ENCODE data around the gene AMBP.

The AMBP gene

DNA sequence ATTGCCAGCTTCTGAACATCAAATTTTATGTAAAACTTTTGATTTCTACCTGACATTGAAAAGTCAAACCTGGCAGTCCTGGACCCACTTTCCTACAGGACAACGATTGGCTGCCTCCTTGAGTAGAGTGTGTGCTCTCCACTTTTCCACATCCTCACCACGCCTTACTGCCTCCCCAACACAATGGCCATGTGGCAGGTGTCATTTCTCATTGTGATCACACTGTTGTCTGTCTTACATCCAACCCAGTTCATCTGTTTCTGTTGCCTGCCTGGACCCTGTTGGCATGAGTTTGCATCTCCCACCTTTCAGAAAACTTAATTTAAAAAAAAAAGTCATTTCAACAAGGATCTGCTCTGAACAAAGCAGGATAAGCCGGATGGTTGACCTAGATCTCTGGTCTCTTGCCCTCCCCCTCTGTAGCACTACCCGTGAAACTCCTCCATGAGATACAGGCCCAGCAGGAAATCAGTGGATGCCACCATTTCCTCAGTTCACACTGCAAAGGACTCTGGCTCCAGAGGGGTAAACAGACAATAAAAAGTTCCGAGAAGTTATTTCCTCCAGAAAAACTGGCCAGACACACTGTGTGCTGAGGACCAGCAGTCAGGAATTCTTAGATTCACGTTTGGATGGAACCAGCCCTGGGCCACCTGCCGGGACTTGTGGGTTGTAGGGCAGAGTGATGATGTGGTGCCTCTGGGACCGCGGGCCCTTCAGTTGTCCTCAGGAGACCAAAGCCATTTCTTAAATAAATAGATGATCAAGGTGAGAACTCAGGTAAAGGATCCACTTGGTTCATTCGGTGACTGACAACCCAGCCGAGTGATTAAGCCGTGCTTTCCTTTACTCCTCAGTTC is 48.6 kb downstream of the AMBP start:
- Mint-ChIP-seq H3K4me1 (ENCODE audit: low read depth in 2 of 2) (no peaks in the 10 kb centered on the region), H3K27ac (no peak overlapping the region), H3K27me3 (peaks cover 8 to 15% of the 10 kb centered on the region in 2 donors), H3K36me3 (ENCODE audit: insufficient read depth) (no peaks in the 10 kb centered on the region), H3K4me3 (no peak overlapping the region), H3K9me3 (peaks cover 3 to 5% of the 10 kb centered on the region in 2 donors)
- no peak for ATAC-seq (replicated peaks)
- no peak for DNase-seq

DNA sequence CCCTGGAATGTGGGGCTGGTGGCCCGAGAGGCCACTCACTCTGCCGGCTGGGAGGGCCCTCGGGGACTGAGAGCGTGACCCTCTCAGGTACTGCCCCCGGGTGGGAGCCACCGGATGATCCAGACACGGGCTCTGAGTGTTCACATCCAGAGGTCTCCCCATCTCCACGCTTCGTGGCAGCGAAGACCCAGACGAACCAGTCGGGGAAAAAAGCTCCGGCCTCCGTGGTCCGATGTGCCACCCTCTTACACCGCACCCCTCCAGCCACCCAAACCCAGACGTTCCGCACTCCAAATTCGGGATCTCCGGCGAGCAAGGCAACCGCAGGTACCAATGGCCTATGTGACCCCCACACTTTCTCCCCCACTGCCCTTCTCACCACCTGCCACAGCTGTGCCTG is 49.5 kb downstream of the AMBP start:
- Mint-ChIP-seq H3K27ac (no peak overlapping the region), H3K4me3 (no peak overlapping the region), H3K4me1 (ENCODE audit: low read depth in 2 of 2) (no peaks in the 10 kb centered on the region), H3K9me3 (peaks cover 6 to 12% of the 10 kb centered on the region in 2 donors), H3K27me3 (peaks cover 8 to 15% of the 10 kb centered on the region in 2 donors), H3K36me3 (ENCODE audit: insufficient read depth) (no peaks in the 10 kb centered on the region)
- no peak for ATAC-seq (replicated peaks)
- DNase-seq: no peak

DNA sequence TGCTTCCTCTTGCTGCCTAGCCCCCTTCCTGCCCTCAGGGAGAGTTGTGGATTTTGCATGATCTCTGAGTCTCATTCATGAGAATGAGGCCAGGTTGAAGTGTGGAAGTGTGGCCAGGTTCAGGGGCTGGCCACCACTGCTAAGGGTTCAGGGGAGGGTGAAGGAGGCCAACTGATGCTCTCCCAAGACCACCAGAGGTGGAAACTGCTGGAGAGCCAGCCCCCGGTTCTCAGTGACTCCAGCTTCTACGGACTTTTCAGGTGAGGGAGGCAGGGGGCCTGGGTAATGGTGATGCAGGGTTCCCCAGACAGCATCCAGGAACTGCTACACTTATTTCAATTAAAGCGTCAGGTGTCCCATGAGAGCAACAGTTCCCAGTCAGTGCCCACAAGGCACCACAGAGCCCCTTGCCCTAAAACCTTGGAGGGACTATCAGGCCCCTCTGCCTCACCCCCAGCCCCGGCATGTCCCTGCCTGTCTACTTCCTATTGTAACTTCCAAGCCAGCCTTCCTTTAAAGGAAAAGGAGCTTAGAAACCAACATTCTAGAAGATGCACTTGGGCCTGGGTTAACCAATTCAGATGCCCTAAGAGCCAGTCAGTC is 50.1 kb downstream of the AMBP start:
- no peak for DNase-seq
- H3K27ac Mint-ChIP-seq: no peak overlapping the region
- no peaks in the 10 kb centered on the region for H3K4me1 Mint-ChIP-seq (ENCODE audit: low read depth in 2 of 2)
- no peaks in the 10 kb centered on the region for H3K36me3 Mint-ChIP-seq (ENCODE audit: insufficient read depth)
- H3K4me3 Mint-ChIP-seq: no peak overlapping the region
- H3K27me3 Mint-ChIP-seq: peaks cover 8 to 15% of the 10 kb centered on the region in 2 donors
- ATAC-seq (replicated peaks): no peak
- H3K9me3 Mint-ChIP-seq: peaks cover 6 to 17% of the 10 kb centered on the region in 2 donors

DNA sequence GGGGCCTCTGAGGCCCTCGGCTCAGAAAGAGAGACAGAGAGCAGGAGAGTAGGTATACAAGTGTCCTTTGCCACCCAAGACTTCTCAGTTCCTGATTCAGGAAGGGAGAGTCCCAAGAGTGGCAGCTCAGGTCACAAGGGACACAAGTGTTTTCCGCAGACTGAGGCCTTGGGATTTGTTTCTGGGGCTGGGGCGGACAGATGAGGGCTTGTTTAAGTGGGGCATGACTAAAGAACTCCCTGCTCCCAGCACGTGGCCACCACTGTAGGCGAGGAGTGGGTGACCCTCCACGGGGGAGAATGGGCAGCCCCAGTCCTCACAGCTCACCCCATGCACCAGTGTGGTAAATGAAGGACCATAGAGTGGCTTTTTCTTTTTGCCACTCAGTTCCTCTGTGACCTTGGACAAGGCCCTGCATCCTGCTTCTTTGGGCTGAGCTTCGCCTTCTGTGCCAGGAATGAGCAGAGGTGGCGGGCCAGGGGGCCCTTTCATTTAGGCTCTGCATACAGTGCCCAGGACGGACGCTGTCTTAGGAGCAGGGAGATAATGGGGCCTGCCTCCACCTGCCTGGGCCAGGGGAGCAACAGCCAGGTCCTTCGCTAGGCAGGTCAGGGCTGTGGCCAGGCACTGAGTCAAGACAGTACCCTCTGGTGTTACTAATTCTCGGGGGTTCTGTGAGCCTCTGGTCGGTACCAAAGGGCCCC is 50.8 kb downstream of the AMBP start:
- DNase-seq (no peak), ATAC-seq (replicated peaks) (no peak)
- Mint-ChIP-seq H3K4me1 (ENCODE audit: low read depth in 2 of 2) (no peaks in the 10 kb centered on the region), H3K9me3 (peaks cover 6 to 22% of the 10 kb centered on the region in 2 donors), H3K4me3 (no peak overlapping the region), H3K36me3 (ENCODE audit: insufficient read depth) (no peaks in the 10 kb centered on the region), H3K27ac (no peak overlapping the region), H3K27me3 (peaks cover 8 to 15% of the 10 kb centered on the region in 2 donors)

DNA sequence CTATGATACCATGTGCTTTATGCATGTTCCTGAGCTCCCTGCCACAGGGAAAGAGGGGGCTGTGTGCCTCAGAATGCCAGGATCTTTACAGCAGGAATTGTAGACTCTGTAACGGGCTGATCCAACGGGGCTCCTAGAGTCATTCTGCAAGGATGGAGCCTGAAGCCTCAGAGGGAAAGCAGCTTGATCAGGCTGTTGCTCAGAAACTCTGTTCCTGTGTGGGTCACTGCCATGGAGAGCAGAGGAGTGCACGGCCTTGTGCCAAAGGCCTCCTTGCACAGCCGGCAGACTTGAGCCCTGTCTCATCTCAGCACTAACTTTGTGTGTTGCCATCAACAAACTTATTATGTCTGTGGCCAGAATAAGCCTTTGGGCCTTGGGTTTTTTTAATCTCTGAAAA is 51.8 kb downstream of the AMBP start:
- ATAC-seq (replicated peaks) (no peak), DNase-seq (no peak)
- Mint-ChIP-seq H3K36me3 (ENCODE audit: insufficient read depth) (no peaks in the 10 kb centered on the region), H3K27ac (no peak overlapping the region), H3K9me3 (peaks cover 6 to 22% of the 10 kb centered on the region in 2 donors), H3K4me1 (ENCODE audit: low read depth in 2 of 2) (no peaks in the 10 kb centered on the region), H3K27me3 (peaks cover 8 to 15% of the 10 kb centered on the region in 2 donors), H3K4me3 (no peak overlapping the region)

GRCh38 chr9:114025760-114026159 is 52.3 kb downstream of the AMBP start:
- peaks cover 8 to 15% of the 10 kb centered on the region in 2 donors for H3K27me3 Mint-ChIP-seq
- no peak for ATAC-seq (replicated peaks)
- H3K27ac Mint-ChIP-seq: no peak overlapping the region
- DNase-seq: no peak
- peaks cover 6 to 22% of the 10 kb centered on the region in 2 donors for H3K9me3 Mint-ChIP-seq
- H3K36me3 Mint-ChIP-seq (ENCODE audit: insufficient read depth): no peaks in the 10 kb centered on the region
- H3K4me1 Mint-ChIP-seq (ENCODE audit: low read depth in 2 of 2): no peaks in the 10 kb centered on the region
- no peak overlapping the region for H3K4me3 Mint-ChIP-seq

DNA sequence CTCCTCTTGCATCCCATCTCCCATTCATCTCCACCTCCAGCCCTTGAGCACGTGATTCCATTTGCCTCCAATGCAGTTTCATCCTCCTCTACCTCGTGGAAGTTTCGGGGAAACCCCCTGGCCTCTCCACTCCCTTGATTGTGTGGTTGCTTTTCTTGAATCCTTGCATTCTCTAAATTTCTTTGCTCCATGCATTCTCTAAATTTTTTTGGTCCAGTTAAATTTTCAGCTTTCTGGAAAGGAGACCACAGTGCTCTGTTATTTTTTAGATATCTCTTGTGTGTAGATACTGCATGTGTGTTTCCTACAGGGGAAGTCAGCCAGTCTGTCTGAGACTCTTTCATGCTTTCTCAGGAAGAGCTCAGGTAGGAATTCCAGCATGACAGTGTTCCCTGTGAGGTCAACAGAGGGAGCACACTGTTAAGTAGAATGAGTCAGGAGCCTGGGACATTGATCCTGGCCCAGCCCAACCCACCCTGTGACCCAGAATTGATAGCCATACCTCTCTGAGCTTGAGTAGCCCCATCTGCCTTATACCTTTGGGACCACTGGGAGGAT is 52.8 kb downstream of the AMBP start:
- no peaks in the 10 kb centered on the region for H3K36me3 Mint-ChIP-seq (ENCODE audit: insufficient read depth)
- H3K9me3 Mint-ChIP-seq: peaks cover 6 to 22% of the 10 kb centered on the region in 2 donors
- no peaks in the 10 kb centered on the region for H3K4me1 Mint-ChIP-seq (ENCODE audit: low read depth in 2 of 2)
- ATAC-seq (replicated peaks) (no peak), DNase-seq (no peak)
- no peak overlapping the region for H3K4me3 Mint-ChIP-seq
- H3K27ac Mint-ChIP-seq: no peak overlapping the region
- H3K27me3 Mint-ChIP-seq: peaks cover 8 to 15% of the 10 kb centered on the region in 2 donors

- no peaks in the 10 kb centered on the region for H3K36me3 Mint-ChIP-seq (ENCODE audit: insufficient read depth)
- H3K4me1 Mint-ChIP-seq (ENCODE audit: low read depth in 2 of 2): no peaks in the 10 kb centered on the region
- H3K27me3 Mint-ChIP-seq: peaks cover 8 to 15% of the 10 kb centered on the region in 2 donors
- DNase-seq (no peak), ATAC-seq (replicated peaks) (no peak)
- H3K27ac Mint-ChIP-seq: no peak overlapping the region
- H3K9me3 Mint-ChIP-seq: peaks cover 6 to 22% of the 10 kb centered on the region in 2 donors
- no peak overlapping the region for H3K4me3 Mint-ChIP-seq
Measured at GRCh38 chr9:114023961-114024360, 54.1 kb downstream of the AMBP start.

DNA sequence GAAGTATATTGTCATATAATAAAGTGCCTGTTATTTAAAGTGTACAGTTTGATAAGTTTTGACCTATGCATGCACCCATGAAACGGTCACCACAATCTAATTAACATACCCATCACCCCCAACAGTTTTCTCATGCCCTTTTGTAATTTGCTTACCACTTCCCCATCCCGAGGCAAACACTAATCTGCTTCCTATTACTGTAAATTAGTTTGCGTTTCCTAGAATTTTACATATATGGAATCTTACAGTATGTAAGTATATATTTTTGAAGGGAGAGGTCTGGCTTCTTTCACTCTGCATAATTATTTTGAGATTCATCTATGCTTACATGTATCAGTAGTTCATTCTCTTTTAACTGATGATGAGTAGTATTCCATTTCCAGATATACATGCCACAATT is 56.5 kb downstream of the AMBP start:
- Mint-ChIP-seq H3K27me3 (peaks cover 8 to 15% of the 10 kb centered on the region in 2 donors), H3K4me3 (no peak overlapping the region), H3K4me1 (ENCODE audit: low read depth in 2 of 2) (peaks cover 0 to 2% of the 10 kb centered on the region in 2 donors), H3K9me3 (peaks cover 6 to 22% of the 10 kb centered on the region in 2 donors), H3K27ac (no peak overlapping the region), H3K36me3 (ENCODE audit: insufficient read depth) (no peaks in the 10 kb centered on the region)
- ATAC-seq (replicated peaks): no peak
- no peak for DNase-seq

DNA sequence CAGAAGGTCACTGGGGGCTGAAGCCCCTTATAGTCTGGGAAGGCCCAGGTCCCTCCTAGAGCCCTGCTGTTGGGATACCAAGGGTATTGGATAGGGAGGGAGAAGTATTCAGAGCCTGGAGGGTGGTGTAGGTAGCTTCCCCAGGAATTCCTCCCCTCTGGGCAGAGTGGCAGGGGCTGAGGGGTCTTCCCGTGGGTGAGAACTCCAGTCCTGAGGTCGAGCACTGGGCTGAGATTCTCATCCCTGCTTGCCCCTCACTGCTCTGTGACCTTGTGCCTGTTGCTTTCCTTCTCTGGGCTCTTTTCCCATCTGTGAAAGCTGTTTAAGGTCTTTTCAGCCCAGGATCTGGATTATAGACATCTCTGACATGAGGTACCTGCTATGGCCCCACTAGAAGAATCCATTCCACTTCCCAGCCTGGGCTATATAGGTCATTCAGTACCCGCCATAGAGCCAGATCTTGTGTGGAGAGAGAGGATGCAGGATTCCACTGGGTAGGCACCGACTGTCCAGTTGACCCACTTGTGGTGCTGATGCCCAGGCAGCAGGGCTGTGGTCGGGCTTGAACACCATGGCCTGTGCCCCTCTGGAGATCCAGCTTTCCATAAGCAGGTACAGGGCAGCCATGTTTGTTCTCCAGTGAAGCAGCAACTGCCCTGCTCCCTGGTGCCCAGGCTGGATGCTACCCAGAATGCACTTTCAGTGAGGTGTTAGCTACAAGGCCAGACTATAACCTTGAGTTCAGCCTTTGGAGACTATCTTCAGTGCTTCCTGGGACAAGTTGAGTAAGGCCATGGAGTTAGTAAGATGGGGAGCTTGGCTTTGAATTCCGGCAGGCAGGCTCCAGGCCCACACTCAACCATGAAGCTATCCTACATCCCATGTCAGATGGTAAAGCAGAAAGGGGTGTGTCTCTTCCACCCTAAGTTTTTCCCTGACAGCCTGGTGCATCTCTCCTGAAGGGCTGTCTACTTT is 60.1 kb downstream of the AMBP start:
- ATAC-seq (replicated peaks) (no peak), DNase-seq (no peak)
- Mint-ChIP-seq H3K27ac (peak overlapping the region in 1 of 2 donors; percentile 48), H3K36me3 (ENCODE audit: insufficient read depth) (no peaks in the 10 kb centered on the region), H3K9me3 (peaks cover 0 to 6% of the 10 kb centered on the region in 2 donors), H3K27me3 (no peaks in the 10 kb centered on the region), H3K4me1 (ENCODE audit: low read depth in 2 of 2) (peaks cover 0 to 2% of the 10 kb centered on the region in 2 donors), H3K4me3 (no peak overlapping the region)

- Mint-ChIP-seq H3K4me1 (ENCODE audit: low read depth in 2 of 2) (peaks cover 0 to 2% of the 10 kb centered on the region in 2 donors), H3K27ac (peak overlapping the region in 1 of 2 donors; percentile 48), H3K9me3 (no peaks in the 10 kb centered on the region), H3K27me3 (no peaks in the 10 kb centered on the region), H3K4me3 (no peak overlapping the region), H3K36me3 (ENCODE audit: insufficient read depth) (no peaks in the 10 kb centered on the region)
- DNase-seq: no peak
- no peak for ATAC-seq (replicated peaks)
Measured at GRCh38 chr9:114016629-114017423, 61.3 kb downstream of the AMBP start.

DNA sequence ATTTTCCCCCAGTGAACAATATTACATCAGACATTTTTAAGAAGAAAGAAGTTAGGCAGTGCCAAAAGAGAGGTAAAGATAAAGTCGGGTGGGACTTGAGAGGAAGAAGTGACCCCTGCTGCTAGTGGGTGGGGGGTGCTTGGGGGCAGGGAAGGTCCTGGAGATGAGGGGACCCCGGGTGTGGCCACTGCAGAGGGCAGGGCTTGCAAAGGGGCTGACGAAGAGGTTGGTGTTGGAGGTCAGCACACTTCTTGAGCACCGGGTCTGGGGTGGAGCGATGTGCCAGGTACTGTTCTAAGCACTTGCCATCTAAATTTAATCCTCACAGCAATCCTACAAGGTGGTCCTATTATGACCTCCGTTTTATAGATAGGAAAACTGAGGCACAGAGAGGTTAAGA is 62.0 kb downstream of the AMBP start:
- DNase-seq: no peak
- ATAC-seq (replicated peaks): no peak
- H3K27ac Mint-ChIP-seq: no peak overlapping the region
- H3K9me3 Mint-ChIP-seq: no peaks in the 10 kb centered on the region
- no peaks in the 10 kb centered on the region for H3K36me3 Mint-ChIP-seq (ENCODE audit: insufficient read depth)
- H3K4me1 Mint-ChIP-seq (ENCODE audit: low read depth in 2 of 2): peaks cover 0 to 2% of the 10 kb centered on the region in 2 donors
- no peaks in the 10 kb centered on the region for H3K27me3 Mint-ChIP-seq
- H3K4me3 Mint-ChIP-seq: no peak overlapping the region

Measured in effector memory CD8-positive, alpha-beta T cell (primary cell).